ENCODE results near the gene TAF13.

TAF13 gene, protein sequence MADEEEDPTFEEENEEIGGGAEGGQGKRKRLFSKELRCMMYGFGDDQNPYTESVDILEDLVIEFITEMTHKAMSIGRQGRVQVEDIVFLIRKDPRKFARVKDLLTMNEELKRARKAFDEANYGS

DNA sequence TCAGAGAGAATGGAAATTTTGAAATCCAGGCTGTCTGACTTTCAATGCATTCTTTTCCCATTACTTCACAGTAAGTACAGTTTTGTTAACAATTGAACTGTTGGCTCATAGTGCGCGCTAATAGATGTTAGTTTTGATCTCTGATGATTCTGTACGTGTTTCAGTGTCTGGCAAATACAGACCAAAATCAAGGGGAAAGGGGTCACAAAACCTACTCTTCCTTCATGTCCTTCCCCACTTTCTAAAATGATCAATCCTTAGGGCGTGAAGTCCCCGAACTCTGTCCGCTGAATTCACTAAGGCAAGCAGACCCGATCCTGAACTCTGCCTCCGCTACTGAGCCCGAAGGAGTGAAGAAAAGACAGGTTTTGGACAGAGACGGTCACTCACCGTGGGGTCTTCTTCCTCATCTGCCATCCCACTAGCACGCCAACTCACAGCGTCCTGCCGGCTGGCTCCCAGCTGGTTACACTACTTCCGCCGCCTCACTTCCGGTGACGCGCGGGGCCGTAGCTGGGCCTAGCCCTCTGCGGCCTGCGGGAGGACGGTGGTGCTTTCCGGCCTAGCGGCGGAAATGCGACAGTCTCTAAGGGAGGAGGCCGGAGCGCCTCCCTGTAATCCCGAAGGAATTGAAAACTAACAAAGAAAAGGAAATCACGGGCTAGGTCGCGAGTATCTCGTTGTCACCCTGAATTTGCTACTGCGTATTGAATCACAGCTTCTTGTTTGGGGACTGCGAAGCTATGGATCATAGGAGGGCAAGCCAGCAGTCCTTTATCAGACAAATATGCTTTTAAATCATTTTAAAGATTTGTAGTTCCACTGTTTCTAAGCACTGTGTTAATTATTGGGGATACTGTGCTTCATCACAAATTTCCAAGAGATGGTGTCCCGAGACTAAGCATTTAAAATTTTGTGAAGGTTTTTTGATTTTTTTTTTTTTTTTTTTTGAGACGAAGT lies at the start of gene TAF13:
TSS of gene TAF13 (minus strand) at position 473 of the 960 bp plus-strand sequence. CDS start at position 417, 56 bp downstream.
- DNase-seq, result peak; percentile 89

DNA sequence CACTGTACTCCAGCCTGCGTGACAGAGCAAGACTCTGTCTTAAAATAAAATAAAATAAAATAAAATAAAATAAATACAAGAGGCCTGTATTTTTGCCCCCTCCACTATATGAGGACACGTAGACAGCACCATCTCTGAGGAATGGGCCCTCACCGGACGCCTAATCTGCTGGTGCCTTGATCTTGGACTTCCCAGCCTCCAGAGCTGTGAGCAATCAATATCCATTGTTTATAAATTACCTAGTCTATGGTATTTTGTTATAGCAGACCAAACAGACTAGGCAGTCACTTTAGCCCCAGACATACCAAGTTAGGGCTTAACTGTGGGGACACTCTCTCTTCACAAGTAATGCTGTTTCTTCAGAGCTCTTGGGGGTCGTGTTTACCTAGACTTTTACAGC lies 44.6 kb upstream of the TAF13 start:
- DNase-seq, result no peak

- DNase-seq, result no peak
These were observed 42.3 kb upstream of the TAF13 start for GRCh38 chr1:109118089-109118488.

DNA sequence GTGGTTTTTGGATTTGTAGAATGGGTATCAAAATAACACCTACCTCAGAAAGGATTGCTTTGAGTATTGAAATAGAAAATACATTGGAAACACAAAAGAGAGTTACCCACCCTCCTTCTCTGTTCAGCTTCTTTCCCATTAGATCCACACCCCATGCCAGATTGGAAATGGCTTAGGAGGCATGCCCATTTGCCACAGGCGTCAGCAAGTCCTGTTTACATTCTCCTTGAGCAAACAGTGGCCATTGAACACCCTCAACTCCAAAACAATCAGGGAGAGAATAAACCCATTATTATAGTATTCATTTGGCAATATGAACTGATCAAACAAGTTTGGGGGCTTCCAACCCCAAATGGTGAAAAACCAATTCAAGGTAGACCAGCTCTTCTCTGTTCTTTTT lies 40.5 kb upstream of the TAF13 start:
- DNase-seq, result no peak

DNA sequence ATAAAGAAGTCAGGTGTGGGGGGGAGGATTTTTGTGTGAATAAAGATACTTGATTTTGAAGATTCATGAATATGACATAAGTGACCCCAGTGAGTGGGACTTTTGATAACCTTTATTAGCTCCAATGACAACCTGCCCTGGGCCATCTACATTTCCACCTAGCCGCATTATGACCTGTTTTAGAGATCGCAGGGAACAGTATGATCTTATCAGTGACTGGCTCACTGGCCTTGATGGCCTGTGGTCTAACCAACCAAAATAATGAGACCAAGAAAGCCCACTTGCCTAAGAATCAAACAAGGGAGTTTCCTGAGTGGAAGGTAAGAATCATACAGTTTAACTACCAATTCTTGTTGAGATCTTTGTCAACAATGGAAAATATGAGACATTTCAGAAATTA lies 39.9 kb upstream of the TAF13 start:
- DNase-seq, result no peak

- no peak for DNase-seq
These were observed 38.5 kb upstream of the TAF13 start for GRCh38 chr1:109114342-109114674.

DNA sequence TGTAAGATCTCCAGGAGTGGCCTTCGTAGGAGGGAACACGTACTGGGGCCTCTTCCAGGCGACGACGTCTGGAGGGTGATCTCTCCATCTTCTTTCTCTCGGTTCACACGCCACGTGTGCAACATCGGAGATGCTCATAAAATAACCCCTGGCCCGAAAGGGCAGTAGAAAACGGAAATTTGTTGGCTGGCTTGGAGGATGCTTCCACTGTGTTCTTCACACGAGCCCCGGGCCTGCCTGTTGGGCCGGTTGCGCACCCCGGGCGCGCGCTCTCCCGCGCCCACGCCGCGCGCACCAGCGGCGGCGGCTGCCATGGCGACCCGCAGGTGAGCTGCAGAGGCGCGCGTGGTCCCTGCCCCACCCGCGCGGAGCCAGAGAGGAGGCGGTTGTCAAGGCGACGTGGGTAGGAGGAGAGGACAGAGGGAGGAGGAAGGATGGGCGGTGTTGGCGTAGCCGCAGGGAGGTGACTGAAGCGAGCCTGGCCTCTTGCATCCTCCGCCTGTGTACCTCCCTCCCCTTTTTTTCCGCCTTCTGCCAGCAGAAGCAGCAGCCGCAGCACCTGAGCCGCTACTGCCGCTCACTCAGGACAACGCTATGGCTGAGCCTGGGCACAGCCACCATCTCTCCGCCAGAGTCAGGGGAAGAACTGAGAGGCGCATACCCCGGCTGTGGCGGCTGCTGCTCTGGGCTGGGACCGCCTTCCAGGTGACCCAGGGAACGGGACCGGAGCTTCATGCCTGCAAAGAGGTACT lies 38.0 kb upstream of the TAF13 start, which contains the start of gene ELAPOR1:
TSS of gene ELAPOR1 (plus strand) at position 526 of the 752 bp plus-strand sequence. CDS start at position 595, 69 bp downstream.
- peak; percentile 96 for DNase-seq

GRCh38 chr1:109112652-109113285 lies 37.0 kb upstream of the TAF13 start:
- DNase-seq, result peak; percentile 93

DNA sequence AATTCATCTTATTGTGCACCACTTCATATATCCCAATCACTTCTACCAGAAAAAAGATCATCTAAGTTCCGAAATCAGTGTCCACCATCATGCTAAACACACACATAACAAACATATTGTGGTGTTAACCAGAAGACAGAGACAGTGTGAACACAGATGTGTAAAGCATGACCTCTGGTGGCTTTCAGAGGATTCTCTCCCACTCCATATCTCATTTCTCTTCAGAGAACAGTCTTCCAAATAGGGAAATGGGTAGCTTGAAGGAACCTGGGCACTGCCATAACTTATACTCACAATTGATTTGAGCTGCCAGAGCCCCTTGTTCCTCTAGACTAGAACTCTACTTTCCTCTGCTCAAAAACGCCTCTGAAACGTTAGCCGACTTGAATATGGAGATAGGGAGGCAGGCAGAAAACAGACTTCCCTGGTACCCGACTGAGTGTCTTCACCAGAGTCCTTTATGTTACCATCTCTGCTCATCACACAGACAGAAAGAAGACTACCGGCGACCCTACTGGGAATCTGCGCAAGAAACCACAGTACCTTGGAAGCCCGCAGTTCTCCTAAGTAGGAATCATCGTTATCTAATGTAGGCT lies 36.4 kb upstream of the TAF13 start:
- DNase-seq, result peak; percentile 55

GRCh38 chr1:109111386-109112055 lies 35.7 kb upstream of the TAF13 start:
- DNase-seq, result no peak

GRCh38 chr1:109109906-109110305 lies 34.1 kb upstream of the TAF13 start:
- DNase-seq, result no peak

DNA sequence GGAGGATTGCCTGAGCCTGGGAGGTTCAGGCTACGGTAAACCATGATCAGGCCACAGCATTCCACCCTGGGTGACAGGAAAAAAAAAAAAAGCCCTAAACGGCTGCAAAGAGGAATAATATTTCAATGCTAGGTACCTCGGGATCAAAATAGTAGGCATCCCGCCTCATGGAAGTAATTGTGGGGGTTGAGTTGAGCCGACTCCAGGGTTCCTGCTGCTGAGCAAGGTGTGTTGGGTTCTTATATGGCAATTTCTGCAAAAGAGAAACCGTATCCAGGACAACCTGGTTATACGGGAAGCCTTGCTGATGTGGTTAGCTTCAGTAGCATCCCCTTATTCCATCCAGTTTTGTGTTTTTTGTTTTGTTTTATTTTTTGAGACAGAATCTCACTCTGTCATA lies 32.0 kb upstream of the TAF13 start:
- no peak for DNase-seq

DNA sequence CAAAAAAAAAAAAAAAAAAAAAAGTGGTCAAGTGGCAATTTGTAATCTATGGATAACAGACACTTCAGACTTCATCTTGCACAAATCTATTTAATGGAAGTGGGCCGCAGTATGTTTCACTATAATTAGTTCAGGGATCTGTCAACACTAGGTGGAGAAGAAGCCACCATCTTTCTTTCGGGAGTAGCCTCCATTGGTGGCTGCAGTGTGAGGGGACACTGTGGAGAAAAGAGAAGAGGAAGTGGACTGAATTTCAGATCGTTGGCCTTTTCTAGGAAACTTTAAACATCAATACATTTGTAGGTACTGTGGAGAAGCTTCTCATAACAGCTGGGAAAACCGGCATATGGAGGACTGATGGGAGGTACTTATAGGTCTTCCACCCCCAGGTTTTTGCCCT lies 30.1 kb upstream of the TAF13 start:
- no peak for DNase-seq

GRCh38 chr1:109104364-109105151 lies 28.8 kb upstream of the TAF13 start:
- no peak for DNase-seq

- peak; percentile 98 for DNase-seq
These were observed 24.4 kb upstream of the TAF13 start for GRCh38 chr1:109099938-109100773.

DNA sequence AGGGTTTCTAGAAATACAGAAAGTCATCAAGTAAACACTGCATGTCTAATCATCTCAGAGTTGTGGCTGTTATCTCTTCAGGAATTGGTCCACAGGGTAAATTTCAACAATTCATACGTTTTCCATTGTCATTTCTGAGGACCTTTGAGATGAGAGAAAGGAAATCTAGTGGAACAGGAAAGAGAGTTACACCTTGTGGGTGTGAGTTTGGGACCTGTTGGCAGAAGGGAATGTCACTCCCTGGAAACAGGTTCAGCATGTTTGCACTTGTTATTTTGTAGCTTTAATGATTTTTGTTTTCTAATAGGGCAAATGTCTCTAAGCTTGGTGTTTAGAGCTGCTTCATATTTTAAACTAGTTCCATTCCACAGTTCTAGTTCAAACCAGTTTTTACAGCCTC lies 20.3 kb upstream of the TAF13 start:
- DNase-seq, result no peak

GRCh38 chr1:109095631-109096030 lies 19.8 kb upstream of the TAF13 start:
- DNase-seq, result no peak

- no peak for DNase-seq
These were observed 19.1 kb upstream of the TAF13 start for GRCh38 chr1:109094871-109095270.

DNA sequence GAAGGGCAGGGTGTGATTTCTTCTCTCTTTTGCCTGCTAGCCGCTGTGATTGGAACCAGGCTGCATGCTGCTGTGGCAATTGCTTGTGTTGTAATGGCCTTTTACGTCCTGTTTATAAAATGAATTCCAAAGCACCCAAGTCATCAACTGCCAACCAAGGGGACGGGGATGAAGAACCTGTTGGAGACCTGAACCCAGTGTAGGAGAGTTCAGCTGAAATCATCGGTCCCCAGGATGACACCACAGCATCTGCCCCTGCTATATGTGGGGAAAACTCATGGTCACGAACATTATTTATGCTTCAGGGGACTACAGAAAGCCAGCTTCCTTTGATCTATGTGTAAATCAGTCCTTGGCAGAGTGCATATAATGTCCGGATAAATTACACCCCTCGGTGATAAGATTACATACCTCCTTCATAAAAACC lies 18.6 kb upstream of the TAF13 start:
- no peak for DNase-seq

DNA sequence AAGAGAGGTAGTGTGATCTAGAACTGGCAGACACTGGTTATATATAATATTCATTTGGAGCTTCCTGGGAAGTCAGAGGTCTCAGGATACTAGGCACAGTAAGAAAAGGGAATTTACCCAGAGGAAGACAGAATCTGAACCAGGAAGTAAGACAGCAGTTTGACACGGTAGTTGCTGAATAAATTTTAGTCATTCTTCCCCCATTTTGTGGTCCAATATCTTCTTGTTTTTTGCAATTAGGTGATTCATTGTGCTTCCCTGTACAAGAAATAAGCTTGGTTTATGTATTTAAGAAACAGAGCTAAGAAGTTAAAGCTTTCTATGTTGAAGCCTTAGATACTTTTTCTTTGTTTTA lies 16.0 kb upstream of the TAF13 start:
- no peak for DNase-seq

All from CD4-positive, alpha-beta T cell treated with Interleukin-17A for 1 hour (primary cell).